GM12872 (cell line): ENCODE results near the gene TEKT5.

Source experiments
- CTCF ChIP-seq: IDR thresholded peaks from 3 replicates; pipeline ENCODE4 v1.5.1; 2011; ENCODE audit warnings: low read depth, mild to moderate bottlenecking, low read length, moderate library complexity; ENCODE audit not compliant: insufficient read depth

TEKT5 gene

DNA sequence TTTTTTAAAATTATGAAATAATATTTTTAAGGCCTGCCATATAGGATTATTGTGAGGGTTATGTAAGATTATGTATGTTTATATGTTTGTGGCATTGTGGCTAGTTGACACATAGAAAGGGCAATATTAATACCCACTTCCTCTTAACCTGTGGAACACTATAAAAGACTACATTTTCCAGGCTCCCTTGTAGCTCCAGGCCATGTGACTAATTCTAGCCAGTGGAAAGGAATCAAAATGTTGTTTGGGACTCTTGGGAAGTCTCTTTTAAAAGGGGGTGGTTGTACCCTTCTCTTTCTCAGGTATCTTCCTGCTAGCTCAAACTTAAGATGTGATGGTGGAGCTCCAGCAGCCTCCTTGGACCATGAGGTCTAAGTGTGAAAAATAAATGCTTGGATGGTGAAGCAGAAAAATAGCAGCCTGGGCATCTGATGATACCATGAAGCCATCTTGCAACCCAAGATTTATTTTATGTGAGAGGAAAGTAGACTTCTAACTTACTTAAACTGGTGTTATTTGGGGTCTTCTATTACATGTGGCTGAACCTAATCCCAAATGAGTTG lies 39.2 kb downstream of the TEKT5 start:
- TF ChIP-seq CTCF = no peak

- no peak for TF ChIP-seq CTCF
These were observed 39.9 kb downstream of the TEKT5 start for GRCh38 chr16:10654592-10655414.

DNA sequence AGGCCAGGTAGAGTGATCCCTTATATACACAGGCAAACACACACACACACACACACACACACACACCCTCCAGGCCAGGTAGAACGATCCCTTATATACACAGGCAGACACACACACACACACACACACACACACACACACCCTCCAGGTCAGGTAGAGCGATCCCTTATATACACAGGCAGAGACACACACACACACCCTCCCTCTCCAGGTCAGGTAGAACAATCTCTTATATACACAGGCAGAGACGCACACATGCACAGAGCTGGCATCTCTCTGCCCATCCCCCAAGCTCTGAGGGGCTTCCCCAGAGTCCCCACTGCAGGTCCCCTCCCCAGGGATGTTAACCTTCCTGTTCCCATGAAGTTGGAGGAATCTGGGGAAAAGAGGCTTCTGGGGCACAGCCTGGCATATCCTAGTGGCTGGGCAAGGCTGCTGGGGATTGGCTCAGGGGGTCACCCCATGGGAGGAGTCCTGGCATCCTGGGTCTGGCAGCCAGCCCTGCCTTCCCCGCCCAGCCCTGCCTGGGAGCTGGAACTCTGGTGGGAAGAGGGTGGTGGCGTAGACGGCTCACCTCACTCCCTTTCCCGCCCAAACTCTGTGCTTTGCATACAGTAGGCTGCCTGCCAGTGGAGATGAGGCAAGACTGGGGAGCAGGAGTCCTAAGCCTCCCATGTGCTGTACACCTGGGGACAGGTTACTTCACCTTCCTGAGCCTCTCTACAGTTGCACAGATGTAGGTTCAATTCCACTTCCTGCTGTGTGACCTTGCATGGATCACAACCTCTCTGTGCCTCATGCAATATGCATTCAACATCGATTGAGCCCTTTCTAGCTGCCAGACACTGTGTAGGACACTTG lies 41.8 kb downstream of the TEKT5 start:
- no peak for TF ChIP-seq CTCF

DNA sequence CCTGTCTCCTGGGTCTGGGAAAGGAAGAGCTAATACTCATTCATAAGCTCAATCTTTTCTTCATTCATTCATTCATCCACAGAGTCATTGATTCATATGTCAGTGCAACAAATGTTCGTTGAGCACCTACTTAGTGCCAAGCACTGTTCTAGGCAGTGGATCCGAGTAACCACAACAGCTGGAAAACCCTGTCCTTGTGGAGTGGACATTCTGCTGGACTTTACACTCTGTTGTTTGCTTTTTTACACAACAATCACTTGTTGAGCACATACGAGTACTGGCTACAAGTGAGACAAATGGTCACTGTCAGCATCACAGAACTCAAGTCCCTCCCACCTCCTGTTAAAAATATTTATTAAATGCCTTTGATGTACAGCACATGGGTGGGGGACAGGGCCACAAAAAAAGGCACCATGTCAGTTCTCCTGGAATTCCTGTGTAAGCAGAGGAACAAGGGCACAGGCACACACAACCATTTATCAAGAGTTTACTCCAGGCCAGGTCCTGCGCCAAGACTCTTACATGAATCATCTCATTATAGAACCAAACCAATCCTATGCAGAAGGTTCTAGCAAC lies 46.9 kb downstream of the TEKT5 start:
- TF ChIP-seq CTCF = no peak

DNA sequence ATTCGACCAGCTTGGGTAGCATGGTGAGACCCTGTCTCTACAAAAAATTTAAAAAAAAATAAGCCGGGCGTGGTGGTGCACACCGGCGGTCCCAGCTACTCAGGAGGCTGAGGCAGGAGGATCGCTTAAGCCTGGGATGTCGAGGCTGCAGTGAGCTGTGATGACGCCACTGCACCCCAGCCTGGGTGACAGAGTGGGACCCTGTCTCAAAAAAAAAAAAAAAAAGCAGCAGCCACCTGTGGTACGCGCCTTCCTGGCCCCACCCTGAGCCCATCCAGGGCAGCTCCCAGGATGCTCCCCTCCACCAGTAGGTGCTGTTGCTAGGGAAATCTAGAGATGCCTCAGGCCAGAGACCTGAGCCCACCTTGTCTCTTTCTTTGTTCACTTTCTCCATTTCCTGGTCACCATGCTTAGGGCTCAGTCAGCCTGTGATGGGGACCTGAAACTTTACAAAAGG lies 47.4 kb downstream of the TEKT5 start:
- TF ChIP-seq CTCF = no peak

DNA sequence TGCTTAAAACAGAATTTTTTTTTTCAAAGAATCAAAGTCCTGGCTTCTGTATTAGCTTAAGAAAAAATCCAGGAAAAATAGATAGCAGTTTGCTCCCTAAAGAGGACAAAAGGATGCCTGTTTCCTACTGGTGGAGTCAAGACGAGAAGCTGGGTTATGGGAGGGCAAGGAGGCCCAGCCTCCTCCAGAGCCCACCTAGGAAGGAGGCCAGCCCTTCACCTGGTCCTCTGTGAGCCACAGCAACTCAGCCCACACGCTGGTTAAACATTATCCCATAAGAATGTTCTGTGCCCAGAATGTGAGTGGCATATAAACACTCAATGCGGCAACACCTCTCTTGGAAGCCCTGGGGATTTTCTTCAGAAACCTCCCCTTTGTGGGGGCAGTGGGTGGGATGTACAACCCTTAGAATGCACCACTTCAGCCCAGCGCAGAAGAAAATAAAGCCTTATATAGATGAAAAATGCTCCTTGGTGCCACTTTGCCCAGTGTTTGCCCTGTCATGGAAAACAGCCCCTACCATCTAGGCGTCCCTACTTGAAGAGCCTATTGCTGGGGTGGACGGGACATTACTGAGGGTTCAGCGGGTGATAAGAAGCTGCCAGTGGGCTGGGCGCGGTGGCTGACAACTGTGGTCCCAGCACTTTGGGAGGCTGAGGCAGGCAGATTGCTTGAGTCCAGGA lies 48.0 kb downstream of the TEKT5 start:
- no peak for TF ChIP-seq CTCF

DNA sequence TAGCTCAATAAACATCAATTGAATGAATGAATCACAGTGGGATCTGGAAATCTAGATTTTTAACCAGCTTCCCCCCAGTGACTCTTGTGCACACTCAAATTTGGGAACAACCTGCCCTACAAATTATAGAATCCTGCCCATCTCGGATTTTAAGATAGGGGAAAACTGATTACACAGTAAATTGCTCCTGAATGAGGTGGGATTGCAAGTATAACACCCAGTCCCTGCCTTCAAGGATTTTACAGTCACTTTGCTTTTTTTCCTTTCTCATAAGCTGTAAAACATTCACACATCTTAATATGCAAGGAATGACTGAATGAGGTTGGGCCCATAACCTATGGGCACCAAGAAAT lies 48.5 kb downstream of the TEKT5 start:
- no peak for TF ChIP-seq CTCF
